Sigmoid colon (tissue), 7 donors: Measurements from ENCODE around the gene PARVB. TPM values are rescaled to one million over a fixed set of nuclear protein-coding genes. Genes with fewer than 3 reads are reported as not detected.

Source experiments
- DNase-seq: peaks from one replicate; pipeline ENCODE4 v3.0.0-alpha.2; 2019
- H3K27ac ChIP-seq, 4 donors: fragments of 200-600 bp; sonication (generic); one replicate each; pipeline ENCODE4 v1.5.1; 2016 to 2019; ENCODE audit warnings: mild to moderate bottlenecking in 1 of 4
- H3K27me3 ChIP-seq, 3 donors: fragments of 200-600 bp; sonication (generic); one replicate each; pipeline ENCODE4 v1.5.1; 2019; ENCODE audit warnings: mild to moderate bottlenecking in 1 of 3
- H3K36me3 ChIP-seq, 4 donors: fragments of 200-600 bp; sonication (generic); one replicate each; pipeline ENCODE4 v1.5.1; 2016 to 2019
- H3K4me1 ChIP-seq, 4 donors: fragments of 200-600 bp; sonication (generic); one replicate each; pipeline ENCODE4 v1.5.1; 2017 to 2019
- H3K4me3 ChIP-seq, 4 donors: fragments of 200-600 bp; sonication (generic); one replicate each; pipeline ENCODE4 v1.5.1; 2017 to 2019; ENCODE audit warnings: mild to moderate bottlenecking in 2 of 4, moderate library complexity in 1 of 4
- H3K9me3 ChIP-seq, 4 donors: fragments of 200-600 bp in 3 of 4; sonication (generic) in 3 of 4; one replicate each; pipeline versions ENCODE4 v1.5.1 to v1.6.1; 2013 to 2019
- EP300 ChIP-seq, 4 donors: sonication (generic); formaldehyde crosslinking; IDR thresholded peaks; one replicate each; pipeline ENCODE4 v1.6.1; 2017; ENCODE audit warnings: antibody characterized with exemption in 4 of 4
- POLR2A ChIP-seq, 2 donors: fragments of 450-650 bp; IDR thresholded peaks; one replicate each; pipeline ENCODE4 v1.6.1; 2016; ENCODE audit warnings: antibody characterized with exemption in 2 of 2, mild to moderate bottlenecking in 2 of 2, moderate library complexity in 2 of 2
- POLR2AphosphoS5 ChIP-seq, 4 donors: sonication (generic); formaldehyde crosslinking; IDR thresholded peaks; one replicate each; pipeline ENCODE4 v1.6.1; 2017; ENCODE audit warnings: antibody characterized with exemption in 4 of 4
- WGBS, 2 donors: extraction: QIAGEN DNeasy Blood & Tissue Kit; methylation state at CpG; one replicate each; pipeline ENCODE4 v1.1.7; 2013; 5-methylcytosine and 5-hydroxymethylcytosine counted together
- intact Hi-C: fragments of 100-400 bp; cut with DNase I; formaldehyde crosslinking; loops from one replicate; pipeline ENCODE4 v1.15.1; 2023
- polyA plus RNA-seq, 3 donors: library from polyadenylated mRNA; stranded (reverse); fragments of 200-250 nt; gene quantifications; one replicate each; pipeline ENCODE4 v1.2.3, GENCODE V29; 2013
- total RNA-seq, 4 donors: library from RNA; depleted of rRNA; stranded (reverse); fragments of >200 nt; gene quantifications; one replicate each; pipeline ENCODE4 v1.1.0, GENCODE V29; 2016
- TF ChIP-seq, protein P1 (sequence below), 4 experiments: fragments of 450-650 bp in 3 of 4; fragments of 200-600 bp in 1 of 4; IDR thresholded peaks; one replicate each; pipeline ENCODE4 v1.5.1; 2016 to 2019; ENCODE audit warnings: antibody characterized with exemption in 4 of 4, mild to moderate bottlenecking in 3 of 4, moderate library complexity in 2 of 4
- donor health status: healthy with polysubstance abuse.
- donor health status: Bipolar disorder and iron deficiency.
- donor health status: healthy.

Gene PARVB
- total and polyA plus RNA-seq, 7 donors, result 6.9 to 21.6 (median 18.9) TPM

GRCh38 chr22:44071781-44072326 lies 47.8 kb downstream of the PARVB start:
- Histone ChIP-seq H3K9me3 (no peaks in the 10 kb centered on the region), H3K4me1 (peaks cover 0 to 4% (median 0%) of the 10 kb centered on the region in 4 donors), H3K27me3 (no peaks in the 10 kb centered on the region), H3K27ac (no peak overlapping the region), H3K4me3 (no peak overlapping the region), H3K36me3 (no peaks in the 10 kb centered on the region)
- no peak for TF ChIP-seq POLR2A (IDR thresholded peaks at IDR 0.05)
- TF ChIP-seq, protein P1, sequence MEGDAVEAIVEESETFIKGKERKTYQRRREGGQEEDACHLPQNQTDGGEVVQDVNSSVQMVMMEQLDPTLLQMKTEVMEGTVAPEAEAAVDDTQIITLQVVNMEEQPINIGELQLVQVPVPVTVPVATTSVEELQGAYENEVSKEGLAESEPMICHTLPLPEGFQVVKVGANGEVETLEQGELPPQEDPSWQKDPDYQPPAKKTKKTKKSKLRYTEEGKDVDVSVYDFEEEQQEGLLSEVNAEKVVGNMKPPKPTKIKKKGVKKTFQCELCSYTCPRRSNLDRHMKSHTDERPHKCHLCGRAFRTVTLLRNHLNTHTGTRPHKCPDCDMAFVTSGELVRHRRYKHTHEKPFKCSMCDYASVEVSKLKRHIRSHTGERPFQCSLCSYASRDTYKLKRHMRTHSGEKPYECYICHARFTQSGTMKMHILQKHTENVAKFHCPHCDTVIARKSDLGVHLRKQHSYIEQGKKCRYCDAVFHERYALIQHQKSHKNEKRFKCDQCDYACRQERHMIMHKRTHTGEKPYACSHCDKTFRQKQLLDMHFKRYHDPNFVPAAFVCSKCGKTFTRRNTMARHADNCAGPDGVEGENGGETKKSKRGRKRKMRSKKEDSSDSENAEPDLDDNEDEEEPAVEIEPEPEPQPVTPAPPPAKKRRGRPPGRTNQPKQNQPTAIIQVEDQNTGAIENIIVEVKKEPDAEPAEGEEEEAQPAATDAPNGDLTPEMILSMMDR (IDR thresholded peaks at IDR 0.05), result no peak
- TF ChIP-seq EP300 (IDR thresholded peaks at IDR 0.05), result no peak
- TF ChIP-seq POLR2AphosphoS5 (IDR thresholded peaks at IDR 0.05), result no peak
- DNase-seq, result no peak
- WGBS, 2 donors, result 84 to 89% methylated on average over 14 of the region's 14 CpGs
- intact Hi-C loops, result no loop called here

DNA sequence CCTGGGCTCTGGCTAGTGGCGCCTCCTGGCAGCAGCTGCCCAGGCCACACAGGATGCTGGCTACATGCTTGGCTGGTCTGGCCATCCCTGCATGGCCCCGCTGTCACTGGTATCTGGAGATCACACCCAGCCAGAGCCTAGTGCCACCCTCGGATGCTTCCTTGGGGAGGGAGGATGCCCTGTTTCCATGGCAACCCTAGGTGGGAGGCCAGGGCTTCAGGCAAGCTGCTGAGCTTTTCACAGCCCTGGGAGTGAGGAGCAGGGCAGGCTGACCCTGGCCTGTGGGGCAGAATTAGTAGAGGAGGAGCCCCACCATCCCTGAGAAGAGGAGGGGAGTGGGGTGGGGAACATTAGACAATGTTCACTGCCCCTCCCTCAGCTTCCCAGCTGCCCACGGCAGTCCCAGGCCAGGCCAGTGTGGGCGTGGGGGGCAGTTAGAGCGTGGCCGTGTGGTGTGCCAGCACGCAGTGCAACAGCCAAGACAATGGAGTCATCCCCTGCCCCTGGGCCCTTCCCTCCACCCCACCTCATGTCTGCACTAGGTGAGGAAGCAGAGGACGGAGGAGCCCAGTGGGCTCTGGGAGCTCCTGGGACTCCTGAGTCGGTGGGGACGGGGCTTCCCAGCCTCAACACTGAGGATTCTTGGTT lies 50.4 kb downstream of the PARVB start:
- H3K27ac ChIP-seq, result no peak overlapping the region
- no peaks in the 10 kb centered on the region for H3K36me3 ChIP-seq
- no peaks in the 10 kb centered on the region for H3K27me3 ChIP-seq
- WGBS, 2 donors, result 69 to 83% methylated on average over 11 of the region's 11 CpGs
- no peak overlapping the region for H3K4me3 ChIP-seq
- TF ChIP-seq POLR2A (IDR thresholded peaks at IDR 0.05) (no peak), EP300 (IDR thresholded peaks at IDR 0.05) (no peak), POLR2AphosphoS5 (IDR thresholded peaks at IDR 0.05) (no peak)
- TF ChIP-seq, protein P1 (IDR thresholded peaks at IDR 0.05), result no peak
- H3K4me1 ChIP-seq, result no peaks in the 10 kb centered on the region
- intact Hi-C loops, result no loop called here
- no peaks in the 10 kb centered on the region for H3K9me3 ChIP-seq
- DNase-seq, result no peak

GRCh38 chr22:44075022-44075421 lies 50.9 kb downstream of the PARVB start:
- DNase-seq, result no peak
- Histone ChIP-seq H3K4me3 (no peak overlapping the region), H3K36me3 (no peaks in the 10 kb centered on the region), H3K4me1 (no peaks in the 10 kb centered on the region), H3K27ac (no peak overlapping the region), H3K9me3 (no peaks in the 10 kb centered on the region), H3K27me3 (no peaks in the 10 kb centered on the region)
- intact Hi-C loops, result no loop called here
- no peak for TF ChIP-seq EP300 (IDR thresholded peaks at IDR 0.05)
- TF ChIP-seq, protein P1 (IDR thresholded peaks at IDR 0.05), result no peak
- TF ChIP-seq POLR2AphosphoS5 (IDR thresholded peaks at IDR 0.05), result no peak
- no peak for TF ChIP-seq POLR2A (IDR thresholded peaks at IDR 0.05)
- WGBS, 2 donors, result 89 to 92% methylated on average over 12 of the region's 12 CpGs

DNA sequence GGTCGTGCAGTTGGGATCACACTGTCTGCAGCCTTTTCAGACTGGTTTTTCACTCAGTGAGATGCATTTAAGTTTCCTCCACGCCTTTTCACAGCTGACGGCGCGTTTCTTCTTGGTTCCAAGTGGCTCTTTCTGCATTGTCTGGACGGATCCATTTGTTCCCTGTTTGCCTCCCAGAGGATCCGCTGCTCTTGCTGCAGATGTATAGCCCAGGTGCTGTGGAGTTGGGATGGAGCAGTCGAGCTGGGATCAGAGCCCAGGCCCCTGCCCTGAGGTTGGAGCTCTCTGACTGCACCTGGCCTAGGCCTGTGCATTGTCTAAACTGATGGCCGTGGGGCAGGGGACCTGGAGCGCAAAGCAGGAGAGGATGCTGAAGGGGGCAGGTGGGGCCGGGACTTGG lies 51.6 kb downstream of the PARVB start:
- Histone ChIP-seq H3K36me3 (no peaks in the 10 kb centered on the region), H3K27ac (no peak overlapping the region), H3K4me1 (no peaks in the 10 kb centered on the region), H3K27me3 (no peaks in the 10 kb centered on the region), H3K4me3 (no peak overlapping the region), H3K9me3 (no peaks in the 10 kb centered on the region)
- DNase-seq, result no peak
- TF ChIP-seq POLR2A (IDR thresholded peaks at IDR 0.05) (no peak), POLR2AphosphoS5 (IDR thresholded peaks at IDR 0.05) (no peak), EP300 (IDR thresholded peaks at IDR 0.05) (no peak)
- TF ChIP-seq, protein P1 (IDR thresholded peaks at IDR 0.05), result no peak
- WGBS, 2 donors, result 81 to 90% methylated on average over 11 of the region's 11 CpGs
- intact Hi-C loops, result no loop called here
